Cerebellar nuclear complex (tissue), 1 donor: Measurements from ENCODE around the gene PPP3CB.
A peak's percentile ranks its signal among the peaks of the same experiment; 100 is the strongest.

Source experiments
- DNase-seq, 2 experiments: peaks; one replicate each; lab custom pipeline; 2025; lab: John Stamatoyannopoulos, UW

Gene PPP3CB

GRCh38 chr10:73495884-73496674, at the start of gene PPP3CB:
Gene PPP3CB (minus strand): TSS chr10:73496024. CDS start chr10:73495889, 135 bp downstream.
- peak in 1 of 2 experiments; percentile 76 for DNase-seq

GRCh38 chr10:73545357-73545756, 49.5 kb upstream of the PPP3CB start:
- DNase-seq, result no peak

- no peak for DNase-seq
Observed at GRCh38 chr10:73537709-73538108, 41.9 kb upstream of the PPP3CB start.

GRCh38 chr10:73537288-73537687, 41.5 kb upstream of the PPP3CB start:
- DNase-seq, result no peak

- DNase-seq, result no peak
Observed at GRCh38 chr10:73534857-73535256, 39.0 kb upstream of the PPP3CB start.

- peak in 1 of 2 experiments; percentile 55 for DNase-seq
Observed at GRCh38 chr10:73529089-73529832, 33.4 kb upstream of the PPP3CB start.

GRCh38 chr10:73522263-73522662, 26.4 kb upstream of the PPP3CB start:
- DNase-seq, result no peak

GRCh38 chr10:73519336-73519735, 23.5 kb upstream of the PPP3CB start:
- DNase-seq, result no peak

- no peak for DNase-seq
Observed at GRCh38 chr10:73517166-73517888, 21.5 kb upstream of the PPP3CB start.

- no peak for DNase-seq
Observed at GRCh38 chr10:73512207-73512743, 16.5 kb upstream of the PPP3CB start.

- DNase-seq, result no peak
Observed at GRCh38 chr10:73509695-73510094, 13.9 kb upstream of the PPP3CB start.

GRCh38 chr10:73506491-73506890, 10.7 kb upstream of the PPP3CB start:
- no peak for DNase-seq

- no peak for DNase-seq
Observed at GRCh38 chr10:73506074-73506473, 10.2 kb upstream of the PPP3CB start.

GRCh38 chr10:73503037-73503436, 7.2 kb upstream of the PPP3CB start:
- DNase-seq, result no peak

GRCh38 chr10:73501651-73502050, 5.8 kb upstream of the PPP3CB start:
- no peak for DNase-seq

GRCh38 chr10:73497623-73498022, 1.8 kb upstream of the PPP3CB start:
- no peak for DNase-seq

- DNase-seq, result no peak
Observed at GRCh38 chr10:73495226-73495883, 469 bp downstream of the PPP3CB start.

GRCh38 chr10:73494877-73495225, 973 bp downstream of the PPP3CB start:
- DNase-seq, result no peak

- DNase-seq, result no peak
Observed at GRCh38 chr10:73494213-73494612, 1.6 kb downstream of the PPP3CB start.

- no peak for DNase-seq
Observed at GRCh38 chr10:73493781-73494180, 2.0 kb downstream of the PPP3CB start.

- DNase-seq, result no peak
Observed at GRCh38 chr10:73486601-73487000, 9.2 kb downstream of the PPP3CB start.

GRCh38 chr10:73485320-73485719, 10.5 kb downstream of the PPP3CB start:
- DNase-seq, result no peak
